ENCODE measurements around the gene SLC2A13.
A peak's percentile ranks its signal among the peaks of the same experiment; 100 is the strongest.
"Not testable (repeated sequence)": the region's sequence is repeated elsewhere in the genome, so short reads cannot be mapped to it uniquely, and the experiment has no call there.

The SLC2A13 gene

GRCh38 chr12:39813776-39814175 is 292.1 kb downstream of the SLC2A13 start:
- no peak for DNase-seq

GRCh38 chr12:39812456-39812855 is 293.4 kb downstream of the SLC2A13 start:
- not testable (repeated sequence) for DNase-seq

DNA sequence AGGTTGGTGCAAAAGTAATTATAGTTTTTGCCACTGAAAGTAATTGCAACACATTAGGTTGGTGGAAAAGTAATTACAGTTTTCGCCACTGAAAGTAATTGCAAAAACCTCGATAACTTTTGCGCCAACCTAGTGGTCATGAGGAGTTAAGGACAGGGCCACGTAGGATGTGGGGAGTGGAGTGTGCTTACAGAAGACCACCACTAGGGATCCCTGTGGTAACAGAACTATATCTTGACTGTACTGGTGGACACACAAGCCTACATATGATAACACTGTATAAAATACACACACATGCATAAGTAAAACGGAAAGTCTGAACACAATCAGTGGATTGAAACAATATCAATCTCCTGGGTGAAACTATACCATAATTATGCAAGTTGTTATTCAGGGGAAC is 298.8 kb downstream of the SLC2A13 start:
- no peak for DNase-seq

DNA sequence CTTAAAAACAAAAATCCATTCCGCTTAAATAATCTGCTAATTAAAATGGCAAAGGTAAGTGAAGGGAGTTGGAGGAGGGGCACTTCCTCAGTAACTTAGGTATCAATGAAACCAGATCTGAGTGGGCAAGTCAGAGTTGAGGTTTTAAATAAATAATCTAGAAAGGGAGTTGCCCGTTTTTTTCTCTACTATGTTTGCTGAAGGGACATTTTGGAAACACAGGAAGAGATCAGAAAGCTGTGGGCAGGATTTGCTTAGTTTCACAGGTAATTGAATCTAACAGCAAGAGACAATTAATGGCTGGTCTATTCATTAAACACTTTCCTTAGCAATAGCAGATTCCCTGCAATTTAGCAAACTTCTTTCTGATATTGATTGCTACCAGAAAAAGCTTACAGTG is 300.2 kb downstream of the SLC2A13 start:
- DNase-seq, result no peak

DNA sequence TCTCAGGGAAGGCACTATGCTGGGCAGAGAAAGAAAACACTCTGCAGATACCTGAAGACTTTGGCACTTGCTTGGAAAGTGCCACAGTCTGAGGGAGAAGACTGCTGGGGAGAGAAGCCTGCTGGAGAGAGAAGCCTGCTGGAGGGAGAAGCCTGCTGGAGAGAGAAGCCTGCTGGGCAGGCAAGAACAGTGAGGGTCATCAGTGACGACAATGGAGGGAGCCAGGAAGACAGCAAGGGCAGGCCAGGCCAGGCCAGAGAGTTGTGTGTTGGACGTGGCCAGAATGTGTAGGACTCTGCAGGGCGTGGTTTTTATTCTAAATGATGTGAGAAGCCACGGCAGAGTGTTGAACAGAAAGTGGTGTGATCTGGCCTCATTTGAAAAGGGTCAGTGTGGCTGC is 301.0 kb downstream of the SLC2A13 start:
- DNase-seq, result no peak

DNA sequence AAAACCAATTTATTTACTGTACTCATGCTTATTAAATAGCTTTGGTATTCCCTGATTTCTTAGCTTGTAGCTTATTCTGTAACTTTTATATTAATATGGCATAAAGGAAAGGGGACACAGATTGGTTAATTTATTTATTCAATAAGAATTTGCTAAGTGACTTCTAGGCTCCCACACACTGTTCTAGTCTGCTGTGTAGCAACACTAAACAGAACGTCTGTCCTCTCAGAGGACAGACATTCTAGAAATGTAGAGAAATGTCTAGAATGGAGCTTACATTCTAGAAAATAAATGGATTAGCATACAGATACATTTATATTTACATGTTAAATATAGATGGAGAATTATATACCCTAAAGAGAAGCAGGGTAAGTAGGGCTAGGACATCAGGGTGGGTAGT is 301.4 kb downstream of the SLC2A13 start:
- no peak for DNase-seq

DNA sequence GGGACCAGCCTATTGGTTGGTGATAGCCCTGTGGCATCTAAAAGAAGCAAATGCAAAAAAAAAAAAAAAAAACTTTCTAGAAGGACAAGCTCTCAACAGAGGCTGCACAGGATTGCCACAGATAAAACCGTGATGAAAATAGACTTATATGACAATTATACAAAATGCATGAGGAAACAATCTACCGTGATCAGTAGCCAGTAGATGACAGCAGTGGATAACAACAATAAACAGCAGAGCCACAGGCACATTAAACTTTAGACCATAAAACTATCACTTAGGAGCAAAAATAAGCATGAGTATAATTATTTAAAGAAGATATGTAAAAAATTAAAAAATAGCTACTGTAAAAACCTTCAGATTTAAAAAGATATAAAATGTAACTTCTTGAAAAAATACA is 302.7 kb downstream of the SLC2A13 start:
- no peak for DNase-seq

DNA sequence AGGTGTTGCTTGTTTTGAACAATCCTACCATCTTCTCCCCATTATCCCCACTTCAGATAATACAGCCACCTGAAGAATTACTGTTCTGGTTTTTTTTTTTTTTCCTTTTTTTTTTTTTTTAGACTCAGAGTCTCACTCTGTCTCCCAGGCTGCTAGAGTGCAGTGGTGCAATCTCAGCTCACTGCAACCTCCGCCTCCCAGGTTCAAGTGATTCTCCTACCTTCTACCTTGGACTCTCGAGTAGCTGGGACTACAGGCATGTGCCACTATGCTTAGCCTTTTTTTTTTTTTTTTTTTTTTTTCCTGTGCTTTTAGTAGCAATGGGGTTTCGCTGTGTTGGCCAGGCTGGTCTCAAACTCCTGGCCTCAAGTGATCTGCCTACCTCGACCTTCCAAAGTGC is 306.9 kb downstream of the SLC2A13 start:
- no peak for DNase-seq

DNA sequence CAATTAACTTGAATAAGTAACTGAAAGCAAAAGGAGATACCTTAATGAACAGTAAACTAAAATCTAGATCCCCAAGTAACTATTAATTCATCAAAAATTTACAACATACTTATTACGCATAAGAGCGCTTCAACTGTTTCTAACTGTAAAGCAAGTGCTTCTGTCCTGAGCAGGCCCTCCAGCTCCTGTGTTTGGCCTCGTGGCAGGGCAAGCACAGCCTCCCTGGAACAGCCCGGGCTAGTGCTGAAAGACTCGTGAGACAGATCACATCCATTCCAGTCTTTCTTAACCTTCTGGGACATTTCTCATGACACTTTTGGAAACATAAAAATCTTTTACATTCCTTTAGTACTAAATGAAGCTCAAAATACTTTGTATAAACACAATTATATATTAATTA is 307.5 kb downstream of the SLC2A13 start:
- DNase-seq, result no peak

DNA sequence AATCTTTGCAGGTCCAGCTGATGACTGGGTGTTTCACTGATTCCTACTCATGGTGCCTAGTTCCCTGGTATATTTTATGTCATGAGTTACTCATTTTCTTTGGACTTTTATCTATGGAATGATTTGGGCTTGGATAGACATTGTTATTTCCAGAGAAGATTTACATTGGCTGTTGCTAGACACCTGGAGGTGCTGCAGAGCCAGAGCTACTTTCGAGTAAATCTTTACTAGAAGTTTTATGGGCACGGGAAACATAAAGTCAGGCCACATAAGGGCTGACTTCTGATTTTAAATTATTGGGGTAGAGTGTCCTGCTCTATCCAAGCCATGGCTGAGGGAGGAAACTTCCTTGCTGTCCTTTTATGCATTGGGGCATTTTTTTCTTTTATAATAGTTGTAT is 310.4 kb downstream of the SLC2A13 start:
- DNase-seq, result no peak

- DNase-seq, result no peak
Measured at GRCh38 chr12:39792938-39793337, 312.9 kb downstream of the SLC2A13 start.

GRCh38 chr12:39788239-39788638 is 317.6 kb downstream of the SLC2A13 start:
- no peak for DNase-seq

DNA sequence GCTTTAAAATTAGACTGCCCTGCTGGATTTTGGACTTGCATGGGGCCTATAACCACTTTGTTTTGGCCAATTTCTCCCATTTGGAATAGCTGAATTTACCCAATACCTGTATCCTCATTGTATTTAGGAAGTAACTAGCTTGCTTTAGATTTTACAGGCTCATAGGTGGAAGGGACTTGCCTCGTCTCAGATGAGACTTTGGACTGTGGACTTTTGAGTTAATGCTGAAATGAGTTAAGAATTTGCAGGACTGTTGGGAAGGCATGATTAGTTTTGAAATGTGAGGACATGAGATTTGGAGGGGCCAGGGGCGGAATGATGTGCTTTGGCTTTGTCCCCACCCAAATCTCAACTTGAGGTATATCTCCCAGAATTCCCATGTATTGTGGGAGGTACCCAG is 320.1 kb downstream of the SLC2A13 start:
- not testable (repeated sequence) for DNase-seq

DNA sequence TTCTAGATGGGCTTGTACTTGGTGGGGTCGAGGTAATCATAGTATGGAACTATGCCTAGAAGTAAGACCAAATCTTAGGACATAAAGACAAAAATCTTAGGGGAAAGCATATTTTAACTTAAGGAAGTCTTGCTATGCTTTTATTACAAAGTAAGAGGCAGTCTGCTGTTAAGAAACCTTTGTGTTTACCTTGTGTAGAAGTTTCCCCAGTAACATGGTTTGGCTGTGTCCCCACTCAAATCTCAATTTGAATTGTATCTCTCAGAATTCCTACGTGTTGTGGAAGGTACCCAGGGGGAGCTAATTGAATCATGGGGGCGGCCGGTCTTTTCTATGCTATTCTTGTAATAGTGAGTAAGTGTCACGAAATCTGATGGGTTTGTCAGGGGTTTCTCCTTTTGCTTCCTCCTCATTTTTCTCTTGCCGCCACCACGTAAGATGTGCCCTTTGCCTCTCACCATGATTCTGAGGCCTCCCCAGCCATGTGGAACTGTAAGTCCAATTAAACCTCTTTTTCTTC is 323.8 kb downstream of the SLC2A13 start:
- DNase-seq, result no peak

DNA sequence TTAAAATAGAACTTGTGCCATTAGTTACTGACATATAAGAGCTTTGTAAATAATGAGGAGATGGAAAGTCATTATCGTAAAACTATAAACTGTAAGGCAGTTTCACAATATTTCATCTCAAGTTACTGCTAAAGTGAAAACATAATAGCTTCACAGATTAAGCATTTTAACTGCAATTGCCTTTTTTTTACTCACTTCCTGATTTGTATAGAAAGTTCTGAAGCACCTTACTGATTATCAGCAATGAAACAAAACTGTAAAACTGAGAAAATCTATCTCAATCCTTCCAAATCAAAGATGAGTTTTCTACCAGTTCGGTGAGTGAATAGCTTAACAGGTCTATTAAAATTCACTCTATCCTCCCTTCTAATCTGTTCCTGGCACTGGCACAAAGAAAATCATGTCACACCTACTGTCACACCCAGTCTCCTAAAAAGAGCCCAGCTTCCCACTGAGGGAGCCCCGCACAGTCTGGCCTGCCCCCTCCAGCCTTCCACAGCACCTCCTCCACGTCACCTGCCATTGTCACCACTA is 324.9 kb downstream of the SLC2A13 start:
- DNase-seq, result peak in 2 of 58 donors; percentile 1 to 5

DNA sequence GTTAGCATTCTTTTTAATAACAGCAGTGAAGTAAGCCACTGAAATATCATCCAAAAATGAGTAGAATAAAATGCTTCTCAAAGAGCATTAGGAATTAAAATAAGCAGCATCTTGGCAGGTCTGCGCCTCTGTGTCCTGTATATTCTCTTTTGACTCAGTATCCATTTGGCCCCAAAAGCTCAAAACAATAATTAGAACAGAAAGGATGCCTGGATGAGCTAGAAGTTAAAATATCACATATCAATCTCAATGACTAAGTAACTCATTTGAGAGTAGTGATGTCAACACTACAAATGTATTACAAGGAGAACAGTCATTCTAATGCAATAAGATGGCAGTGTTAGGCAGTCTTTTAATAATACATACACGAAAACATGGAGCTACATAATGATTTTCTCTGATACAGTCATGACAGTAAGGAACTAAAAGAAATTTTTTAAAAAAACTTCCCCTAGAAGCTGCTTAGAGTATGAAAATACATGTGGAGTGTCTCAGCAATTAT is 325.4 kb downstream of the SLC2A13 start:
- no peak for DNase-seq

DNA sequence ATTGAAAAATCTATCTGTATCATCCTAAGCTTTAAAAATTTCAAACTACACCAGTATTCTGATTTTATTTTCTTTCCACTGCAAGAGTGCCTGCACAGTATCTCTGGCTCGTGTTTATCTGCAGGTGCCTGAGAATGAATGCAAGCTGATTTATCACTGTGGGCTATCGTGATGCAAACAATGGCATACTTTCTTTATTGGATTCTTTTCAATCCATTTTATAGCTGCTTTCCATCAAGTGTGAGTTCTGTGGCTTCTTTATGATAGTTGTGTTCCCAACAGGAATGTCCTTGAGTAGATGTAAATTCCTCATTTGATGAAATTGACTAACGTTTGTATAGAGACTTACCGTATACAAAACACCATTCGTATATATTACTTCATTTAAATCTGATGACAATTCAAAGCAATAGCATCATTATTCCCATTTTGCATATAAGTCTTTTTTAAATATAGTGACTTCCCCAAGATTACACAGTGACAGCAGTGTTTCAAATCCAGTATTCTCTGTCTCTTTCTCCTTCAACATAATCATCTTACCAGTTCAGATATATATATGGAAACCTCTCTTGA is 326.0 kb downstream of the SLC2A13 start:
- DNase-seq, result no peak

DNA sequence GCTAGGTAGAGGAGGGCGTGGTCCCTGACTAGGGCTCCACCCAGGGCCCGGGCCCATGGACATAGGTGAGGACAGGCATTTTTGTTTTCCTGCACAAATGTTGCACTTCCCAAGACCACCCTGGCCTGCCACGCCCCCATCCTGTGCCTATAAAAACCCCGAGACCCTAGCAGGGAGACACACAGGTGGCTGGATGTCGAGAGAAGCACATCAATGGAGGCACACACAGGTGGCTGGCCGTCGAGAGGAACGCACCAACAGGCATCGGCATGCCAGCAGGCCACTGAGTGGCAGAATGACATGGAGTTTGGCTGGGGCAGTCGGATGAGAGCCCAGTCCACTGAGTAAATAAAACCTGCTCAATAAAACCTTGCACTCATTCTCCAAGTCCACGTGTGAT is 328.4 kb downstream of the SLC2A13 start:
- DNase-seq, result no peak

DNA sequence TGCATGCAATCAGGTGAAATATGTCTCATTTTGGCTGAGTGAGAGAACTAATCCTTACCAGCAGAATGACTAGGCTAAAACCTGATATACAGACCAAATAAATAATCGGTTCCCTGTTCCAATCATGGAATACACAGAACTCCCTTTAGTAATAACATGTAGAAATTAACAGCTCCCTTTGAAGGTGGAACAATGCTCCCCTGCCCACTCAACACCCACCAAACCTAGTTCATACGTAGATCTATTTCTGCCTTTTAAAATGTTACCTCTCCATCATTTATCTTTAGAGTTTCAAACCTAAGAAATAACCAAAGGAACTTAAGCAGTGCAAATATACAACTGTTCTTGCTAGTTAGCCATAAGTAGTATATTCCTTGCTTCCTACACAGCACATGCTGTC is 332.6 kb downstream of the SLC2A13 start:
- DNase-seq, result peak in 1 of 58 donors; percentile 7

DNA sequence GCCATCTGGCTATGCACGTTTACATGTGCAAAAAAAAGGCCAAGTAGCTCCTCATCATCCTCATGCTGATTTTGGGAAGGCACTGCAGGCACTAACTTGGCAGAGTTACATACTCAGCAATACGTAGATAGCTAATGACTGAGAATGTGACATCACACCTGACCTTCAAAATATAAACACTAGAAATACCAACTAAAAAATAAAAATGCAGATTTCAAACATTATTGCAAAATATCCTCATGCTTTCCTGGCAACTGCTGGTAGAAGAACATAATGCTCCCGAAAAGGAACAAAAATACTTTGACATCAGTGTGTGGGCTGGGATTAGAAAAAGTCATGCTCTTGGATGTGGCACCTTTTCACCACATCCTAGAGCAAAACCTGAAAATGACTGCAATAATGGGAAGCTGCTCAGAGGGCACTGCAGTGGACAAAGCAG is 333.0 kb downstream of the SLC2A13 start:
- peak in 1 of 58 donors; percentile 9 for DNase-seq

- no peak for DNase-seq
Measured at GRCh38 chr12:39771456-39771855, 334.4 kb downstream of the SLC2A13 start.

DNA sequence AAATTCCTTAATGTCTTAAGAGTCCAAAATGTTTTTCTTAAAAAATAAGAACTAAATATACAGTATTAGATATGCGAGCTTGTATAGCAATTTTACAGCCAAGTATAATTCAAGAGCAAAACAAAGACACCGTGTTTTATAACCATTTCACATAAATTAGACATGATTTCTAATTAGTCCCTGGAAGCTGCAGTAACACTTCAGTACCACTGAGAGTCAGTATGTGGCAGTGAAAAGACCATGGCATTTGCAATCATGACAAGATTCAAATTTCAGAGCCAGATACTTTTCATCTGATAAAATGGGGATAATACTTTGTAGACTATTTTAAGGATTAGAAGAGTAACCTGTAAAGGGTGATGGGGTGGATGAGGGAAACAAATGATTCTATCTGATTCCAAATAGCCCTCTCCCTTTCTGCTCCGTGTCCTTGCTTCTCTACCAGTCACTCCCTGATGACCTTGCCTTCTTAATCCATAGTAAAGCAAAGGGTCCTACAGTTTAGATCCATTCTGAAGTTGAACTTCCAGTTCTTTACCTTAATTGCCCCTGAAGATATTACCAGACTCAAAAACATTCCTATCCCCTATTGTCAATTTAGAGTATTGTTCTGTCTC is 340.8 kb downstream of the SLC2A13 start:
- DNase-seq, result peak in 1 of 58 donors; percentile 10

DNA sequence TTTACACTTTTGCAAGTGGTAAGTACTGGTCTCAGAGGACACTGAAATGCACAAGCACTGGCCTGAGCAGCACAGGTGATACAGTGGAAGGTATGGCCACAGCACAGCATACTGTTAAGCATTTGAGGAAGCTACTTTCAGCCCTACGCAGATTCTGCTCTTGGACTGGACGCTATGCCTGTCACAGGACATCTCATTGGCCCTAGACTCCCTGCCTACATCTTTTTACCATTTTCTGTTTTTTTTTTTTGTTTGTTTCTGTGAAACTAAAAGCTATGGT is 342.1 kb downstream of the SLC2A13 start:
- DNase-seq, result no peak
